Measurements from ENCODE around the gene IBSP.
A peak's percentile ranks its signal among the peaks of the same experiment; 100 is the strongest.

Gene IBSP

DNA sequence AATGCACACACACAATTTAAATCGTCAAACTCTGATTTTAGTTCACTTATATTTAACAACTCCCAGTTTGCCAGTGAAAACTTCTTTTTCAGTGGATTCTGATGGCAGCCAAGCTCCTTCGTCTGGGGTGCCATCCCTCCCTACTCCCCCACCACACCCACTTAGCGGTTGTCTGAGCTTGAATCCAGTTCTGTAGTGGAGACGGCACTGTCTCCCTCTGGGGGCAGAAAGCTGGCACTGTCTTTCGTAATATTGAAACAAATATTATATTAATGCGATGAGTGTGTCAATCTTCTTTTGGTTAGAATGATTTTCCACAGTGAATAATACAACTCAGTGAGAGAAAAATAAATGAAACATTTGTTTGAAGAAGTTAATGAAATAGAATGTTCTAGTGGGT is 38.9 kb downstream of the IBSP start:
- peak in 3 of 56 donors; percentile 16 to 21 (median 16) for DNase-seq

DNA sequence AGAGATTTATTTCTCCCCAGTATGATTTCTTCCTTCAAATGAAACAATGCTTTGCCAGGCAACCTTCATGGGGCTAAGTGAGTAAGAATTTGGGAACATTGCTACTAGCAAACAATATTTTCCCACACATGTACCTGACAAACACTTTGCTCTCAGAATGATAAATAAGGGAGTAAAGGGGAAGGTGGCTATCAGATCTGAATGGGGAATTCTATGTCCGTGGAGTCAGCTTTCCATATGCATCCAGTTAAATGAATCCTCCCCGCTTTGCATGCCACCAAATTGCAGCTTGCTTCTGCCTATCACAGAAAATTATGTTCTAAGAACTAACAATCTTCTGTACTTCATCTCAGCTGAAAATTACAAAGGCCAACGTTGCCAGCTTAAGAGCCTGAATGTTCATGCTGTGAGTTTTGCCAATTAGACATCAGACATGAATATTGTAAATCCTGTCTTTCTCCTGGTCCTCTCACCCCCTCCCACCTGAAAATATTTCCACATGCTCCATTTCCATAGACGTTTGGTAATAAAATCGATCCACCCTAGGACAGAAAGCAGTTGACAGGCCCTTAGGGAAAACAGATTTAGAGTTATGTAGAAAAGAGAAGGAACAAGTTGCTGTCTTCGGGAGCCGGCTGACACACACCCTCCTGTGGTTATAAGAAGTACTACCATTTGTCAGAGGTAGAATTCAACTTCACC is 39.7 kb downstream of the IBSP start:
- DNase-seq = peak in 26 of 56 donors; percentile 3 to 65 (median 24)

GRCh38 chr4:87839592-87839946 is 40.2 kb downstream of the IBSP start:
- no peak for DNase-seq

DNA sequence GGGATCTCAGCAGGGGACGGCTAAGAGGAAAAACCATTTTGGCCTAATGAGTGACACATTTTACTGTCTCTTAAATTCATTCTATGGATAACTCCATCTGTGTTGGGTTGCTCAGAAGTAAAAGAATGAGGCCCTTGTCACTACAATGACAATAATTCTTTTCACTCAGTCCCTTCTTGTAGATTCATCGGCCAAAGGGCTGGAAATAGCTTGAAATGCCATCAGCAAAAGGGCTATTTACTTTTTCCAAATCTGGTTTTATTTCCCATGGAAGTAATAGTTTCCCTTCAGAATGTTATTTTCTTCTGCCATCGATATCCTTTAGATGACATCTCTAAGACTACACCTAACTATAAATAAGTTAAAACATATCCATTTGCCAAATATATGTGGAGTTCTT is 40.8 kb downstream of the IBSP start:
- peak in 5 of 56 donors; percentile 3 to 44 (median 9) for DNase-seq

- peak in 9 of 56 donors; percentile 21 to 53 (median 26) for DNase-seq
Observed at GRCh38 chr4:87843936-87844335, 44.6 kb downstream of the IBSP start.

- no peak for DNase-seq
Observed at GRCh38 chr4:87844452-87844851, 45.1 kb downstream of the IBSP start.

GRCh38 chr4:87846226-87846625 is 46.9 kb downstream of the IBSP start:
- DNase-seq = no peak

GRCh38 chr4:87848622-87849351 is 49.4 kb downstream of the IBSP start:
- DNase-seq = peak in 44 of 56 donors; percentile 2 to 80 (median 38)

DNA sequence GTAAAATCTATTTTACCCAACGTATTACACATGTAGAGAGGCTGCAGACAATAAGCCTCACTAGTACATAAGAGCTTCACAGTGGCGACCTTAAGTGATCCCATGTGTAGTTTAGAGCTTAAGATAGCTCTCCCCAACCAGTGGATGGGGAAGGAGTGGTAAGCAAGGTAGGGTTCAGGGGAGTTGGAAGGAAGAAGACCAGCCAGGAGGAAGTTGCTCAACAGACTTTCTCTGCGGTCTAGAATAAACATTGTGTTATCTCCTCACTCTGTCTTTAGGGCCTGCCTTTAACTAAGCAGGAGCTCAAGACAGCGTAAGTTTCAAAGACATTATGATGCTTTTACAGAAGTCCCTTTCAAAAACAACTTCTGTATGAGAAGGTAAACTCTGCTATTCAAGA is 50.3 kb downstream of the IBSP start:
- DNase-seq = peak in 1 of 56 donors; percentile 11

DNA sequence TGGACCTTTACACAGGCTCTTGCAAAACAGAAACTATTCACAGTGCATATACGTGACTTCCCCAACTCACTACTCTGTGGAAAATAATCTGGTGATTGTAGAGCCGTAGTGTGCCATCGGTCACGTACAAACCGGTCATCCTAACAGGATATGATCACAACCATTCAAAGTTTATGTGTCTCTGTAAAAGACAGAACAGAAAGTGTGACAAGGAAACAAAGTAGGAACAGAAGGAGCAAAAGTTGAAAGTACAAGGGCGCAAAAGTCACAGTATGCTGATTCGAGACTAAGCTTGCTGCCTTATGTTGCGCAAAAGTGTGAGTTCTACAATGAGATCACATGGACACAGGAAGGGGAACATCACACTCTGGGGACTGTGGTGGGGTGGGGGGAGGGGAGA is 52.0 kb downstream of the IBSP start:
- DNase-seq = peak in 3 of 56 donors; percentile 12 to 22 (median 14)

GRCh38 chr4:87851953-87852352 is 52.6 kb downstream of the IBSP start:
- no peak for DNase-seq

GRCh38 chr4:87853108-87853507 is 53.8 kb downstream of the IBSP start:
- DNase-seq = peak in 2 of 56 donors; percentile 9 to 61

DNA sequence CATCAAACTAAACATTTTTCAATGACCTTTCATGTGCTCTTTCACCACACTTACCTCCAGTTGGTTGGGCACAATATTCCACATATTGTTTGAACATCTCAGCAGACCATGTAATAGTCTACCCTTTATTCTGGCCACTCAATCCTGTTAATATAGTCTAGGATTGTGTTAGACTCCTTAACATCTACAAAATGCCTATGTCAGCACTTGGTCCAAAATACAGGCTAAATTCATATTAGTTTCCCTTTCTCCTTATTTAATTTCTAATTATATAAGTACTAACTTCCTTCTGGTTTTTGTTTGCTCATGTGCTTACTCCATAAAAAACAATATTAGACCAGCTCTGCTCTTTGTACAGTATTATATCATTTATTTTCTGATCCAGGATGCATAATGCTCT is 54.5 kb downstream of the IBSP start:
- DNase-seq = no peak

DNA sequence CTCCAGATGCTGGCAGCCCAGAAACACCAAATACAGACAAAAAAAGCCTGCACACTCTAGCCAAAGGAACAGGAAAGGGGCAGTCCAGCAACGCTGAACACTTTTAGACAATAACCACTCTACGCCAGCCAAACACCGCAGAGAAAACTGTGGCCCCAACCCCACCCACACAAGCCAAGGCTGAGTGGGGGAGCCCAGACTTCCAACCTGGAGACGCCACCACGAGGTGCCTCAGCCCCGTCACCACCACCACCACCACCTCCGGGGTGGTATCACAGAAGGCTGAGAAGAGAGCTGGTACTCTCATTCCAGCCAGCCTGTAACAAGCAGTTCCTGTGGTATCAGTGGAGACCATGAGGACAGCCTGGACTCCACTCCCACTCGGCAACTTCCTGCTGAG is 56.2 kb downstream of the IBSP start:
- peak in 2 of 56 donors; percentile 13 to 22 for DNase-seq

DNA sequence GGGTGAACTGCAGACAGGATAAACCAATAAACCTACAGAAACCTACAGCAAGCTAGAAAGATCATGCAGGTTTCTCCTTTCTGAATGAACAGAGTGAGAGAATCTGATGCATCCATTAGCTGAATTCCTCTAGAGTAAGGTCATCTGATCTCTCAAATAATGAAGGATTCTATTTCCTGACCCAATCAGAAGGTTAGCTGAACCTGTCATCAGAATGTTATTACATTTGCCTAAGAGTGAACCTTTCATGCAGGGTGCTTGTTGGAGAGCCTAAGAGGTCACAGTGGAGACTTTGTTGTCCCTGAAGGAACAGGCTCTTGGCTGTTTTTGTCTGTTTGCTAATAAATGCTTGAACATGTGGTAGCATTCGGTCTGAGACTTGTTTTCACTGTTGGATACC is 57.5 kb downstream of the IBSP start:
- no peak for DNase-seq

DNA sequence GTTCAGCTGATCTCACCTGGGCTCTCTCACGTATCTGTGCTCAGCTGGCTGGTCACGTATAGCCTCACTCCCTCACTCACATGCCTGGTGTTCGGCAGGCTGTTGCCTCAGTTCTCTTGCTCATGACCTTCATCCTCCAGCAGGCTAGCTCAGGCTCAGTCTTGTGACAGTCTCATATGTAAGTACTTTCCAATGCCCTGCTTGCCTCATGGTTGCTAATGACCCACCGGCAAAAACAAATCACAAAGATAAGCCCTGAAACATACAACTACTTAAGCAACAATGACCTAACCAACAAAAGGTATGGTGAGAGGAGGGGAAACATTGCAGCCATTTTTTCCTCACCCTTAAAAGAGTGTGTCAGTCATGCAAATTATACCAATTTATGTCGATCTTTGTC is 58.4 kb downstream of the IBSP start:
- DNase-seq = no peak

Measured in amygdala (tissue), 56 donors.